Stimulated activated memory B cell treated with anti-CD40 and anti-IgM and Interleukin-4, amounts not matched to agents 10 μg/mL and 1 μg/mL and 100 μg/mL, for 72 hours (primary cell): Measurements from ENCODE around the gene EVC2.
A peak's percentile ranks its signal among the peaks of the same experiment; 100 is the strongest.

Source experiments
- ATAC-seq: fragments of 150-1000 bp; cut with Tn5 transposase; 2 replicates; pipeline ENCODE4 v1.10.0; 2021
- H3K27ac Mint-ChIP-seq: one replicate; pipeline ENCODE4 v1.8.0; 2022; ENCODE audit warnings: mild to moderate bottlenecking, mixed read lengths
- H3K27me3 Mint-ChIP-seq: one replicate; pipeline ENCODE4 v1.8.0; 2022; ENCODE audit warnings: mixed read lengths
- H3K36me3 Mint-ChIP-seq: one replicate; pipeline ENCODE4 v1.8.0; 2022; ENCODE audit warnings: mixed read lengths
- H3K4me1 Mint-ChIP-seq: one replicate; pipeline ENCODE4 v1.8.0; 2022; ENCODE audit warnings: mixed read lengths
- H3K4me3 Mint-ChIP-seq: one replicate; pipeline ENCODE4 v1.8.0; 2022; ENCODE audit warnings: mild to moderate bottlenecking, moderate library complexity, mixed read lengths
- H3K9me3 Mint-ChIP-seq: one replicate; pipeline ENCODE4 v1.8.0; 2022; ENCODE audit warnings: mixed read lengths

The EVC2 gene

DNA sequence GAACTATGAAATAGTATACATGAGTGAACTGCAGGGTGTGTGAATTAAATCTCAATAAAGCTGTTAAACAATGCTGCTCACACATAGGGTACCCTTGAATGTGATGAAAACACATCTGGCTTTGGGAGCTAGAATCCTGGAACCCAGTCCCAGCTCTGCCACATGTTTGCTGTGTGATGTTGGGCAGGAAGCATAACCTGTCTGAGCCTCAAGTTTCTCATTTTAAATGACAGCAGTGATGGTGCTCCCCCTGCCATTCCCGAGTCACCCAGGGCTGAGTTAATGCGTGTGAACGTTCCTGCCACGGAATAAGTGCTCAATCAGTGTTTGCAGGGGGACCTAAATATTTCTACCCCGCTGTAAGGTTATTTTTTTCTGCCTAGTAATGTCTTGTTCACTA is 13.6 kb upstream of the EVC2 start:
- no peak for ATAC-seq
- H3K9me3 Mint-ChIP-seq = peaks cover 12% of the 10 kb centered on the region
- H3K27ac Mint-ChIP-seq = no peak overlapping the region
- H3K4me1 Mint-ChIP-seq = no peaks in the 10 kb centered on the region
- H3K4me3 Mint-ChIP-seq = no peak overlapping the region
- no peaks in the 10 kb centered on the region for H3K27me3 Mint-ChIP-seq
- H3K36me3 Mint-ChIP-seq = no peaks in the 10 kb centered on the region

GRCh38 chr4:5720980-5721379 is 12.6 kb upstream of the EVC2 start:
- H3K4me3 Mint-ChIP-seq = no peak overlapping the region
- no peaks in the 10 kb centered on the region for H3K27me3 Mint-ChIP-seq
- H3K9me3 Mint-ChIP-seq = peaks cover 11% of the 10 kb centered on the region
- H3K36me3 Mint-ChIP-seq = no peaks in the 10 kb centered on the region
- no peaks in the 10 kb centered on the region for H3K4me1 Mint-ChIP-seq
- H3K27ac Mint-ChIP-seq = no peak overlapping the region
- ATAC-seq = no peak

GRCh38 chr4:5720157-5720850 is 11.9 kb upstream of the EVC2 start:
- Mint-ChIP-seq H3K27ac (no peak overlapping the region), H3K4me3 (no peak overlapping the region), H3K4me1 (no peaks in the 10 kb centered on the region), H3K9me3 (peaks cover 10% of the 10 kb centered on the region), H3K36me3 (no peaks in the 10 kb centered on the region), H3K27me3 (no peaks in the 10 kb centered on the region)
- ATAC-seq = no peak

GRCh38 chr4:5719350-5720055 is 11.1 kb upstream of the EVC2 start:
- H3K9me3 Mint-ChIP-seq = peaks cover 11% of the 10 kb centered on the region
- no peaks in the 10 kb centered on the region for H3K4me1 Mint-ChIP-seq
- H3K4me3 Mint-ChIP-seq = no peak overlapping the region
- ATAC-seq = no peak
- H3K27me3 Mint-ChIP-seq = no peaks in the 10 kb centered on the region
- no peaks in the 10 kb centered on the region for H3K36me3 Mint-ChIP-seq
- no peak overlapping the region for H3K27ac Mint-ChIP-seq

GRCh38 chr4:5718411-5718810 is 10.1 kb upstream of the EVC2 start:
- ATAC-seq = no peak
- Mint-ChIP-seq H3K9me3 (peaks cover 16% of the 10 kb centered on the region), H3K4me3 (no peak overlapping the region), H3K27me3 (peaks cover 8% of the 10 kb centered on the region), H3K27ac (no peak overlapping the region), H3K36me3 (no peaks in the 10 kb centered on the region), H3K4me1 (no peaks in the 10 kb centered on the region)

DNA sequence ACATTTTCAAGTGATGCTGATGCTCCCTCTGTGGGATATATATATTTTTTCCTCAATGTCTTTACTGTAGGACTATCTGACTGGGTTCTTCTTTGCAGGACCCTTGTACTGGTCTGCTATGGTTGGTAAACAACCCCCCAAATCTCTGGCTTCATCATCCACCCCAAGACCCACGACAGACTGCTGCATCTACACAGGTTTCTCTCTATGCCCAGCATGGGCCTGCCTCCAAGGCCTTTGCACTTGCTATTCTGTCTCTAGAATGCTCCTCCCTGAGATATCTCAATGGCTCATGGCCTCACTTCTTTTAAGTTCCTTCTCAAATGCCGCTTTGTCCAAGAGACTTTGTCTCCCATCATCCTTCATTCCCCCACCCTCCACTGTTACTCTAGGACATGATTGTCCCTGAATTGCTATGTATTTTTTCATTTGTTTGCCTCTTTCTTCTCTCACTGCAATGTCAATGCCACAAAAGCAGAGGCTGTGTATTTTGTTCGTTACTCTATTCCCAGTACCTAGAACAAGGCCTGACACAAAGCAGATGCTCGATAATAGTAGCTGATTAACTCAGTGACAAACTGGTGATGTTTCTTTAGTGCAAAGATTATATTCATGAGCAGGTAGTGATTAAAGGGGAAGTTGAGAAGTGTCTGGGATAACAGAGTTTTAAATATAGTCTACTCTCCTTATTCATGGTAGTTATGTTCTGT is 9.2 kb upstream of the EVC2 start:
- ATAC-seq = no peak
- Mint-ChIP-seq H3K27me3 (peaks cover 8% of the 10 kb centered on the region), H3K4me3 (no peak overlapping the region), H3K36me3 (no peaks in the 10 kb centered on the region), H3K4me1 (no peaks in the 10 kb centered on the region), H3K27ac (no peak overlapping the region), H3K9me3 (peaks cover 16% of the 10 kb centered on the region)

- Mint-ChIP-seq H3K9me3 (peaks cover 20% of the 10 kb centered on the region), H3K4me3 (no peak overlapping the region), H3K36me3 (no peaks in the 10 kb centered on the region), H3K27ac (no peak overlapping the region), H3K4me1 (no peaks in the 10 kb centered on the region), H3K27me3 (peaks cover 8% of the 10 kb centered on the region)
- no peak for ATAC-seq
Observed at GRCh38 chr4:5716391-5716790, 8.0 kb upstream of the EVC2 start.

GRCh38 chr4:5715357-5715756 is 7.0 kb upstream of the EVC2 start:
- H3K27me3 Mint-ChIP-seq = peaks cover 15% of the 10 kb centered on the region
- no peaks in the 10 kb centered on the region for H3K36me3 Mint-ChIP-seq
- no peak overlapping the region for H3K27ac Mint-ChIP-seq
- no peak overlapping the region for H3K4me3 Mint-ChIP-seq
- no peak for ATAC-seq
- H3K4me1 Mint-ChIP-seq = peaks cover 6% of the 10 kb centered on the region
- H3K9me3 Mint-ChIP-seq = peaks cover 20% of the 10 kb centered on the region

- ATAC-seq = no peak
- Mint-ChIP-seq H3K27me3 (peaks cover 30% of the 10 kb centered on the region), H3K4me1 (peaks cover 6% of the 10 kb centered on the region), H3K4me3 (no peak overlapping the region), H3K27ac (no peak overlapping the region), H3K36me3 (no peaks in the 10 kb centered on the region), H3K9me3 (peaks cover 20% of the 10 kb centered on the region)
Observed at GRCh38 chr4:5713861-5714260, 5.5 kb upstream of the EVC2 start.

DNA sequence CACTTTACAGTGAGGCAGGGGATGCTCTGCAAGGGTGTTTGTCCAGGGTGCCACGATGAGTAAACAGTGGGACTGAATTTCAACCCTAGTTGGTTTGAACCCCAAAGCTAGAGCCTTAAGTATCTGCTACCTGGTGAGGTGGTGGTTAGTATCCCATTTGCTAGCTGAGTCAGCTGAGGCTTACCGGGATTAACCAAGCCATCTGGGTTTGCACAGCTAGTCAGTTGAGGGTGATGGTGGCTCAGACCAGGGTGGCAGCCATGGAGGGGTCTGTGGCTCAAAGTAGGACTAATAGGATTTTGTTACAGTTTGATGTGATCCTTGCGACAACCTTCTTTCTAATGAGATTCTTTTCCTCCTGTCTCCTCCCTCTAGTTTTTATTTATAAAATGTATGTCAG is 4.6 kb upstream of the EVC2 start:
- ATAC-seq = no peak
- Mint-ChIP-seq H3K27me3 (peaks cover 33% of the 10 kb centered on the region), H3K9me3 (peaks cover 20% of the 10 kb centered on the region), H3K27ac (no peak overlapping the region), H3K4me3 (no peak overlapping the region), H3K4me1 (peaks cover 6% of the 10 kb centered on the region), H3K36me3 (no peaks in the 10 kb centered on the region)

DNA sequence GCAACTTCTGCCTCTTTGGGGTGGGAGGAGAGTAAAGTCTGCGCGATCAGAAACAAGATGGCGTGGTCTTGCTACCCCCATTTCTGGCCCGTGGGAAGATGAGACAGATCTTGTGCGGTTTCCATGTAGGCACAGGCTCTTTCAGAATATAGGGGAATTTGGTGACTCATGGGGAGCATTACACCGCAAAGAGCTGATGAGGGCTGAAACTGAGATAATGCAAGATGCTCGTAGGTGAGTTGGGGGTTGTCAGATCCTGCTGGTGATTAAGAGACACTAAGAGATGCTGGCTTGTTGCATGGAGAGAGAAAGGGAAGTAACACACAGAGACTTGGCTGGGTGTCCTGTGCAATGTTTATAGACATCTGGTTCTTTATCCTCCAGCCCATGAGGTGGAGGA is 4.2 kb upstream of the EVC2 start:
- no peak overlapping the region for H3K27ac Mint-ChIP-seq
- no peak overlapping the region for H3K4me3 Mint-ChIP-seq
- no peaks in the 10 kb centered on the region for H3K36me3 Mint-ChIP-seq
- peaks cover 6% of the 10 kb centered on the region for H3K4me1 Mint-ChIP-seq
- H3K9me3 Mint-ChIP-seq = peaks cover 17% of the 10 kb centered on the region
- peaks cover 36% of the 10 kb centered on the region for H3K27me3 Mint-ChIP-seq
- no peak for ATAC-seq

DNA sequence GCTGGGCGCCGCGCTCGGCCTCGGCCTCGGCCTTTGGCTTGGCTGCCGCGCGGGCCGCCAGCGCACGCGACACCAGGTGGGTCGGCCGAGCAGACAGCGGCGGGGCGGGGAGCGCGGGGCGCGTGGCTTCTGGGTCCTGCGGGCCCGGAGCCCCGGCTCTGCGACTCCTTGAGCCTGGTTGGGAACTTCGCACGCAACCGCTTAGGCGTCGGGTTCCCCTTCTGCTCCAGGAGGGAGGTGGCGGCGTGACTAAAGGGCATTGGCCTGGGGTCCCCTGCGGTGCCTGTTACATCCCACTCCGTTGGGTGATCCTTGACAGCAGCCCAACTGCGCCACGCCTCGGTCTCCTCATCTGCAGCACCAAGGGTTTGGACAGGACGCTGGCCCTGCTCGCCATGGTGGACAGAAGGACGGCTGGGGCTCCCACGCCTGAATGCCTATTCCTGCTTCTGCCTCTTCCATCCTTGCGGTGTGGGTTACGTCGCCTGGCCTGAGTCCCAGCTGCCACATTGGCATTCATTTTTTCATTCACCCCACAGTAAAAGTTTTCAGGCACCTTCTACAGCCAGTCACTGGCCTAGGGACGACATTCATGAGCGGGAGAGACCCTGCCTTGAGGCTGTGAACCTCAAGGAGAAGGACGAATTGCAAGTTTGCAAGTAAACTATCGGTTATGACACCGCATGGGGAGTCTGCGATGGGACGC is 3.3 kb upstream of the EVC2 start:
- ATAC-seq = no peak
- Mint-ChIP-seq H3K9me3 (peaks cover 10% of the 10 kb centered on the region), H3K4me3 (no peak overlapping the region), H3K27me3 (peaks cover 45% of the 10 kb centered on the region), H3K27ac (no peak overlapping the region), H3K36me3 (no peaks in the 10 kb centered on the region), H3K4me1 (peaks cover 6% of the 10 kb centered on the region)

DNA sequence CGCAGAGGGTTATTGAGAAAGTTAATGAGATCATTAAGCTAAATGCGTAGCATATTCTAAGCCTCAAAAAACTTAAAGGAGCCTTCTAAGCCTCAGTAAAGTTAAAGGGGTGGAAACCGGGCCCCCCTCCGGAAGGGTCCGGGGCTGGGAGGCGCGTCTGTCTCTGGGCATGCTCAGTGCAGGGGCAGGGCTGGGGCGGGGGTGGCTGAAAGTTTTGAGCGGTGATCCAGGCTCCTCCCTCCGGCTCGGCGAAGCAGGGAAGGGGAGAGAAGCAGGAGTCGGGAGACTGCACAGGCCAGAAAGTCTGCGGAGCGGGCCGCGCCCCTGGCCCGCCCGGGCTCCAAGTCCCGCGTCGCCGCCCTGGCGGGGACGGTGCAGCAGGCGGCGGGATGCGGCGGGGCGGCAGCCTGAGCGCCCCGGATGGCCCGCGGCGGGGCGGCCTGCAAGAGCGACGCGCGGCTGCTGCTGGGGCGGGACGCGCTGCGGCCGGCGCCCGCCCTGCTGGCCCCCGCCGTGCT is 2.7 kb upstream of the EVC2 start, which contains the start of gene EVC:
EVC (plus strand) TSS at position 241 of the 518 bp plus-strand sequence; CDS start at position 421, 180 bp downstream.
- ATAC-seq = peak; percentile 40
- Mint-ChIP-seq H3K27me3 (peaks cover 51% of the 10 kb centered on the region), H3K9me3 (peaks cover 10% of the 10 kb centered on the region), H3K27ac (no peak within 1 kb of the TSS), H3K36me3 (no peaks in the 10 kb centered on the region), H3K4me1 (peaks cover 6% of the 10 kb centered on the region), H3K4me3 (peak within 1 kb of the TSS; percentile 57)

- Mint-ChIP-seq H3K9me3 (peaks cover 10% of the 10 kb centered on the region), H3K27ac (no peak overlapping the region), H3K27me3 (peaks cover 52% of the 10 kb centered on the region), H3K4me1 (peaks cover 6% of the 10 kb centered on the region), H3K4me3 (peak overlapping the region; percentile 57), H3K36me3 (no peaks in the 10 kb centered on the region)
- ATAC-seq = peak; percentile 22
Observed at GRCh38 chr4:5710065-5710960, 2.0 kb upstream of the EVC2 start.
